Activated T-cell treated with anti-CD3 and anti-CD28 coated beads, Interleukin-2, amount 50 U/mL, for 72 hours (primary cell): Measurements from ENCODE around the gene POLD4. TPM values are rescaled to one million over a fixed set of nuclear protein-coding genes. Genes with fewer than 3 reads are reported as not detected.

ENCODE experiments used
- ATAC-seq, 2 donors: fragments of 150-1000 bp; cut with Tn5 transposase; replicated peaks in 1 of 2; 2 replicates each; pipeline ENCODE4 v1.10.0; 2021; ENCODE audit warnings: moderate library complexity in 2 of 2, mild to moderate bottlenecking in 1 of 2
- DNase-seq, 2 donors: peaks; one replicate each; pipeline ENCODE4 v3.0.0; 2021 to 2022; ENCODE audit warnings: mixed read lengths in 1 of 2
- H3K27ac Mint-ChIP-seq: one replicate; pipeline ENCODE4 v1.8.0; 2022; ENCODE audit warnings: mild to moderate bottlenecking, moderate library complexity, mixed read lengths
- H3K27me3 Mint-ChIP-seq: one replicate; pipeline ENCODE4 v1.8.0; 2022; ENCODE audit warnings: low read depth, mixed read lengths
- H3K36me3 Mint-ChIP-seq, 2 donors: one replicate each; pipeline ENCODE4 v1.8.0; 2022; ENCODE audit warnings: mixed read lengths in 2 of 2, mild to moderate bottlenecking in 1 of 2; ENCODE audit not compliant: insufficient read depth in 2 of 2
- H3K4me1 Mint-ChIP-seq: one replicate; pipeline ENCODE4 v1.8.0; 2022; ENCODE audit warnings: low read depth, mixed read lengths
- H3K4me3 Mint-ChIP-seq, 2 donors: one replicate each; pipeline ENCODE4 v1.8.0; 2022; ENCODE audit warnings: mild to moderate bottlenecking in 2 of 2, mixed read lengths in 2 of 2, moderate library complexity in 2 of 2
- H3K9me3 Mint-ChIP-seq, 2 donors: one replicate each; pipeline ENCODE4 v1.8.0; 2022; ENCODE audit warnings: mixed read lengths in 2 of 2
- total RNA-seq, 2 donors: library from RNA; stranded (reverse); gene quantifications; one replicate each; pipeline ENCODE4 v1.2.3, GENCODE V29; 2022

POLD4 gene
- total RNA-seq, 2 donors from 2014 or later, result 68.5 to 74.1 TPM

DNA sequence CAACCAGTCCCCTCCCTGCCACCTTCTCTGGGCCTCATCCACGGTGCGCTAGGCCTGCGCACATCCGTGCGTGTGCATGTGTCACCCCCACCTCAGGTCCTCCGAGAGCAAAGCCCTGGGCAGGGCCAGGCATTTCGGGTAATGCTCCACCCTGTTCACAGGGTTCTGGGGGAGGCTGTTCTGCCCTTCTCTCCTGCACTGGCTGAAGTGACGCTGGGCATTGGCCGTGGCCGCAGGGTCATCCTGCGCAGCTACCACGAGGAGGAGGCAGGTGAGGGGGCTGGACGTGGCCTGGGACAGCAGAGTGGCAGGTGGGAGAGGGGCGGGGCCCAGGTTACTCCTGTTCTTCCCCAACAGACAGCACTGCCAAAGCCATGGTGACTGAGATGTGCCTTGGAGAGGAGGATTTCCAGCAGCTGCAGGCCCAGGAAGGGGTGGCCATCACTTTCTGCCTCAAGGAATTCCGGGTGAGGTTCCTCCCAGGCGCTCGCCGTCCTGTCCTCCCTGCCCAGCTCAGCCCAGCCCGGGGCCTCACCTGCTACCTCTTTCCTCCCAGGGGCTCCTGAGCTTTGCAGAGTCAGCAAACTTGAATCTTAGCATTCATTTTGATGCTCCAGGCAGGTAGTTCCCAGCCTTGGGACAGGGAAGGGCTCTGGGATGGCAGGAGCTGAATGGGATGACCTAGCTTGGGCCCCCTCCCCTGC lies 42.4 kb upstream of the POLD4 start:
- peaks cover 6 to 16% of the 10 kb centered on the region in 2 donors for H3K36me3 Mint-ChIP-seq
- H3K4me3 Mint-ChIP-seq, result no peak overlapping the region
- peaks cover 64% of the 10 kb centered on the region for H3K4me1 Mint-ChIP-seq
- peak overlapping the region; percentile 22 for H3K27ac Mint-ChIP-seq
- DNase-seq (no peak), ATAC-seq (no peak)
- no peaks in the 10 kb centered on the region for H3K9me3 Mint-ChIP-seq
- H3K27me3 Mint-ChIP-seq, result no peaks in the 10 kb centered on the region

- Mint-ChIP-seq H3K4me1 (peaks cover 61% of the 10 kb centered on the region), H3K4me3 (peak overlapping the region; percentile 70 to 95), H3K36me3 (peaks cover 3 to 16% of the 10 kb centered on the region in 2 donors), H3K9me3 (no peaks in the 10 kb centered on the region), H3K27me3 (no peaks in the 10 kb centered on the region), H3K27ac (no peak overlapping the region)
- DNase-seq (no peak), ATAC-seq (no peak)
Measured at GRCh38 chr11:67393990-67394389, 40.6 kb upstream of the POLD4 start.

GRCh38 chr11:67393437-67393836 lies 40.1 kb upstream of the POLD4 start:
- Mint-ChIP-seq H3K9me3 (no peaks in the 10 kb centered on the region), H3K27me3 (no peaks in the 10 kb centered on the region), H3K4me3 (peak overlapping the region; percentile 70 to 95), H3K27ac (no peak overlapping the region), H3K4me1 (peaks cover 63% of the 10 kb centered on the region), H3K36me3 (peaks cover 3 to 16% of the 10 kb centered on the region in 2 donors)
- DNase-seq (no peak), ATAC-seq (no peak)

- peak in 1 of 2 donors; percentile 1 for ATAC-seq
Measured at GRCh38 chr11:67392183-67392715, 38.9 kb upstream of the POLD4 start.

DNA sequence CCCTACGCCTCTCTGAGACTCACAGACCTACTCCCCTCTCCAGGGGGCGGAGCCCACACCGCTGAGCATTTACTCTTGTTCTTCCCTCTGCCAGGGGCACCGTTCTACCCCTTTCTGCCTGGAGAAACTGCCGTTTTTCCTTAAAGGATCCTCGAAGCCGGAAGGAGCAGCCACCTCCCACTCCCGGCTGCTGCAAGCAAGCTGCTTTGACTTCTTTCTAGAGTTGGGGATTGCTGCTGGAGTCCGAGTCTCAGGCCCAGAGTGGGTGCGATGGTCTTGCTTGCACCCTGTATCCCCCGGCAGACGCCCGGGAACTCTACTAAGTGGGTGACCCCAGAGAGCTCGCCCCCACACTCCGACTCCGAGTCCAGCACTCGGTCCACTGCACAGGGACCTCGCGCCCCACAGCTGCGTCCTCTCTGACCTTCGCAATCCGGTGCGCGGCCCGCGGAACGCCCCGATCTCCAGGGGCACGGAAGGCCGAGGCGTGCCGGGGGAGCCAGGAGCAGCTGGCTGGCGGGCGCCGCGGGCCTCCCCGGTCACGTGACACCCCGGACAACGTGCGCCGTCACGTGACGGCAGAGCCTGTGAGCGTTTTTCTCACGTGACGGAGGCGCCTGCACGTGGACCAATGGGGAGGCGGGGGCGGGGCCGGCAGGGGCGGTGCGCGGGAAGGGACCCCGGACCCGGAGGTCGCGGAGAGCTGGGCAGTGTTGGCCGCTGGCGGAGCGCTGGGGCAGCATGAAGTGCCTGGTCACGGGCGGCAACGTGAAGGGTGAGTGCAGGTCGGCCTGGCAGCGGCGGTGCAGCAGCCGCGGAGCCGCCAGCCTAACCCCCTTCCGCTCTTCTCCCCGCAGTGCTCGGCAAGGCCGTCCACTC lies 38.2 kb upstream of the POLD4 start, which contains the start of gene RAD9A:
TSS of gene RAD9A (plus strand) at position 683 of the 879 bp plus-strand sequence. CDS start at position 742, 59 bp downstream.
- Mint-ChIP-seq H3K4me1 (peaks cover 44% of the 10 kb centered on the region), H3K27ac (peak within 1 kb of the TSS; percentile 79), H3K36me3 (peaks cover 3 to 7% of the 10 kb centered on the region in 2 donors), H3K4me3 (peak within 1 kb of the TSS; percentile 94 to 95), H3K27me3 (no peaks in the 10 kb centered on the region), H3K9me3 (no peaks in the 10 kb centered on the region)
- peak; percentile 89 for ATAC-seq
- DNase-seq, result peak; percentile 93 to 96

More at GRCh38 chr11:67392183-67392715, 38.9 kb upstream of the POLD4 start:
- peak overlapping the region; percentile 94 to 95 for H3K4me3 Mint-ChIP-seq
- peaks cover 51% of the 10 kb centered on the region for H3K4me1 Mint-ChIP-seq
- no peaks in the 10 kb centered on the region for H3K27me3 Mint-ChIP-seq
- DNase-seq, result no peak
- H3K27ac Mint-ChIP-seq, result peak overlapping the region; percentile 34
- H3K9me3 Mint-ChIP-seq, result no peaks in the 10 kb centered on the region
- H3K36me3 Mint-ChIP-seq, result peaks cover 3 to 7% of the 10 kb centered on the region in 2 donors

GRCh38 chr11:67390947-67391303 lies 37.6 kb upstream of the POLD4 start:
- Mint-ChIP-seq H3K27me3 (no peaks in the 10 kb centered on the region), H3K27ac (no peak overlapping the region), H3K4me3 (peak overlapping the region; percentile 94 to 95), H3K4me1 (peaks cover 38% of the 10 kb centered on the region), H3K36me3 (peaks cover 3 to 7% of the 10 kb centered on the region in 2 donors), H3K9me3 (no peaks in the 10 kb centered on the region)
- DNase-seq (no peak), ATAC-seq (no peak)

DNA sequence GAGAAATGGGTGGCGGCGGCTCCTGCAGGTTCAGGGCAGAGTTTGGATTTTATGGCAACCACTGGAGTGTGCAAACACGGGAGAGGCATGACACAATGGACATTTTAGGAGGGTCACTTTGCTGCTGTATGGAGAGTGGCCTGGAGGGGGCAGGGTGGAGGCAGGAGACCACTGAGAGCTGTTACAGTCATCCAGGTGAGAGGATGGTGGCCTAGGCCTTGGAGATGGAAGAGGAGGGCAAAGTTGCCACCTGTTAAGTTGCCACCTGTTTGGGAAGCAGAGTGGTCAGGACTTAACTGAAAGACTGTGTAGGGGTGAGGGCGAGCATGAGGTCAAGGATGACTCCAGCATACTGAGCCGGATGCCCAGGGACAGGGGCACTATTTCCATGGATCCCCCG lies 36.1 kb upstream of the POLD4 start:
- peak; percentile 41 to 43 for ATAC-seq
- no peak overlapping the region for H3K27ac Mint-ChIP-seq
- no peaks in the 10 kb centered on the region for H3K9me3 Mint-ChIP-seq
- peak; percentile 67 for DNase-seq
- peaks cover 3 to 5% of the 10 kb centered on the region in 2 donors for H3K36me3 Mint-ChIP-seq
- H3K4me1 Mint-ChIP-seq, result peaks cover 44% of the 10 kb centered on the region
- peak overlapping the region; percentile 42 to 60 for H3K4me3 Mint-ChIP-seq
- no peaks in the 10 kb centered on the region for H3K27me3 Mint-ChIP-seq

DNA sequence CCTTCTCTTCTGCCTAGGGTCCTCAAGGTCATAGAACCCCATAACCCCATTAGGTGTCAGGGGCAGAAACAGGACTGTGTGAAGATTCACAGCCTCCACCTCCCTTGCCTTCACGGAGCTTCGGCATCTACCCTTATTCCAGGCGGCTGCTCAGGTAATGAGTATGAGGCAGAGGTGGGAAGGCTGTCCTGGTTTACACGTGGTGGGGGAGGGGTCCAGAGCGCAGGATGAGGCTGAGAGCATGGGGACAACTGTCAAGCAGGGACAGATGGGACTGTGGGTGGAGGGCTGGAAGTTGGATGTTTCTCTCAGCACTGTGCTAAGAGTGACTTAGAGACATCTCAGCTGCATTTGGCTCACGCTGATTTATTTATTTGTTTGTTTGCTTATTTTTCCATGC lies 34.2 kb upstream of the POLD4 start:
- Mint-ChIP-seq H3K36me3 (no peaks in the 10 kb centered on the region), H3K27ac (no peak overlapping the region), H3K27me3 (peaks cover 2% of the 10 kb centered on the region), H3K9me3 (no peaks in the 10 kb centered on the region), H3K4me1 (peaks cover 34% of the 10 kb centered on the region), H3K4me3 (no peak overlapping the region)
- no peak for DNase-seq
- ATAC-seq, result no peak

GRCh38 chr11:67387069-67387468 lies 33.7 kb upstream of the POLD4 start:
- Mint-ChIP-seq H3K27me3 (peaks cover 6% of the 10 kb centered on the region), H3K4me1 (peaks cover 34% of the 10 kb centered on the region), H3K4me3 (no peak overlapping the region), H3K9me3 (no peaks in the 10 kb centered on the region), H3K27ac (no peak overlapping the region), H3K36me3 (no peaks in the 10 kb centered on the region)
- no peak for DNase-seq
- ATAC-seq, result no peak

DNA sequence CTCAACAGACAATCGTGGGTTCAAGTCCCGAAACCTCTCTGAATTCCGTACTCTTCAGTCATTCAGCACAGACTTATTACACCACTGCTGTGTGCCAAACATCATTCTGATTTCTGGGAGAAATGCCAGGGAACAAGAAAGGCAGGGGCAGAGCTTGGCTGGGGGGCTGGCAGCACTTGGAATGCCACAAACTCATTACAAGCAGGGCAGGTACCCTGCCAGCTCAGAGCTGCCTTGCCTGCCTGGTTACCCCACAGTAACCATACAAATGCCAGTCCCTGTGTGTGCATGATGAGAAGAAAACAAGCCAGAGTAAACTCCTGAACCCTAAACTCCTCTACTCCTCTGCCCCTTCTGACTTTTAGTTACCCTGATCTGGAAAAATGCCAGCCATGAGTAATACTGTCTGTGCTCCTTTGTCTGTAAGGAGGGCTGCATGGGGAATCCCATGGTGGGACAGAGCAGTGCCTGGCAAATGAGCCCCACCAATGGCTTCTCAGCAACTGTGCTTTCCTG lies 31.6 kb upstream of the POLD4 start:
- Mint-ChIP-seq H3K4me3 (no peak overlapping the region), H3K27ac (no peak overlapping the region), H3K4me1 (peaks cover 27% of the 10 kb centered on the region), H3K9me3 (no peaks in the 10 kb centered on the region), H3K36me3 (no peaks in the 10 kb centered on the region), H3K27me3 (peaks cover 6% of the 10 kb centered on the region)
- ATAC-seq (no peak), DNase-seq (no peak)

- peaks cover 16% of the 10 kb centered on the region for H3K4me1 Mint-ChIP-seq
- H3K27ac Mint-ChIP-seq, result no peak overlapping the region
- no peak overlapping the region for H3K4me3 Mint-ChIP-seq
- H3K27me3 Mint-ChIP-seq, result peaks cover 6% of the 10 kb centered on the region
- no peaks in the 10 kb centered on the region for H3K9me3 Mint-ChIP-seq
- ATAC-seq (peak; percentile 92 to 93), DNase-seq (peak; percentile 81 to 87)
- no peaks in the 10 kb centered on the region for H3K36me3 Mint-ChIP-seq
Measured at GRCh38 chr11:67382276-67383136, 29.2 kb upstream of the POLD4 start.

DNA sequence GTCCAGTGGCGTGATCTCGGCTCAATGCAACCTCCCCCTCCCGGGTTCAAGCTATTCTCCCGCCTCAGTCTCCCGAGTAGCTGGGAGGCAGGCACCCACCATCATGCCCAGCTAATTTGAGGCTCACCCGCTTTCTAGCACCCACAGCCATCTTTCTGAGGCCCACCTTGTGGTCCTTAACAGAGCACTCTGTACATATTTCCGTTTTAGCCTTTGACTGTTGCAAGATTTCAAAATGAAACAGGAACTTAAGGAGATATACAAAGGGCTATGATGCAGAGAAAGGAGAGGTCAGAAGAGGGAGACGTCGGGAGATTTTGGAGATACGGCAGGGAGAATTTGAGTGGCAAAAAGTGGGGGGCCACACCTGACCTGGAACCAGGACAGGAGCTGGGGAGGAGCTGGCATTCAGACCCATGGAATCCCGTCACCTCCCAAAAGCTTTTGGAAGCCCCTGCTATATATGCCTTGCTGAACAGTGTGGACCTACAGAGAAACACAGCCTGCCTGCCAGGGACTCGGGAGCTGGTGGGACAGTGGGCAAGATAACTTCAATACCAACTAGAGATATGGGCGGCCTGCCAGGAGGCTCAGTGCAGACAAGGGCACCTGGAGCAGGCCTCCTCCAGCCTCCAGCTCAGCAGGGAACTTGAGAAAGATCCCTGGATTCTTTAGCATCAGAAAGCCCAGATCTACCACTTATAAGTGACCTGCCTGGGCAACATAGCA lies 28.1 kb upstream of the POLD4 start:
- H3K27me3 Mint-ChIP-seq, result peaks cover 10% of the 10 kb centered on the region
- no peak overlapping the region for H3K27ac Mint-ChIP-seq
- H3K4me3 Mint-ChIP-seq, result no peak overlapping the region
- H3K9me3 Mint-ChIP-seq, result no peaks in the 10 kb centered on the region
- DNase-seq, result no peak
- H3K4me1 Mint-ChIP-seq, result peaks cover 16% of the 10 kb centered on the region
- H3K36me3 Mint-ChIP-seq, result no peaks in the 10 kb centered on the region
- no peak for ATAC-seq
